GM18907 (cell line): ENCODE data around the gene NLRP9.

Experiments
- ATAC-seq: cut with Tn5 transposase; IDR thresholded peaks from one replicate; pipeline ENCODE4 v1.9.1; 2021; ENCODE audit warnings: mild to moderate bottlenecking, moderate library complexity; ENCODE audit not compliant: unreplicated experiment

Gene NLRP9

GRCh38 chr19:55674841-55675660 lies 63.2 kb downstream of the NLRP9 start, which contains the start of gene EPN1:
Gene EPN1 (plus strand): TSS chr19:55675226. CDS start chr19:55678628, 3,402 bp downstream.
- peak; percentile 67 for ATAC-seq

- no peak for ATAC-seq
These were observed 63.8 kb downstream of the NLRP9 start for GRCh38 chr19:55674459-55674840.

GRCh38 chr19:55673889-55674288 lies 64.3 kb downstream of the NLRP9 start:
- ATAC-seq: no peak

- no peak for ATAC-seq
These were observed 64.7 kb downstream of the NLRP9 start for GRCh38 chr19:55673465-55673864.

- no peak for ATAC-seq
These were observed 65.8 kb downstream of the NLRP9 start for GRCh38 chr19:55672418-55672817.

- ATAC-seq: no peak
These were observed 67.2 kb downstream of the NLRP9 start for GRCh38 chr19:55671054-55671378.

GRCh38 chr19:55670280-55671053 lies 67.7 kb downstream of the NLRP9 start:
- ATAC-seq: no peak

GRCh38 chr19:55669418-55670279 lies 68.6 kb downstream of the NLRP9 start:
- ATAC-seq: no peak

- ATAC-seq: no peak
These were observed 69.4 kb downstream of the NLRP9 start for GRCh38 chr19:55668603-55669348.

GRCh38 chr19:55667958-55668357 lies 70.2 kb downstream of the NLRP9 start:
- no peak for ATAC-seq

- ATAC-seq: no peak
These were observed 70.7 kb downstream of the NLRP9 start for GRCh38 chr19:55667511-55667910.

- ATAC-seq: no peak
These were observed 71.2 kb downstream of the NLRP9 start for GRCh38 chr19:55667006-55667381.

GRCh38 chr19:55666343-55667005 lies 71.7 kb downstream of the NLRP9 start:
- no peak for ATAC-seq

GRCh38 chr19:55663846-55664536 lies 74.2 kb downstream of the NLRP9 start:
- no peak for ATAC-seq

- ATAC-seq: no peak
These were observed 76.4 kb downstream of the NLRP9 start for GRCh38 chr19:55661826-55662225.

- no peak for ATAC-seq
These were observed 77.2 kb downstream of the NLRP9 start for GRCh38 chr19:55660991-55661390.

- ATAC-seq: no peak
These were observed 77.8 kb downstream of the NLRP9 start for GRCh38 chr19:55660404-55660803.

- ATAC-seq: no peak
These were observed 78.4 kb downstream of the NLRP9 start for GRCh38 chr19:55659822-55660221.

GRCh38 chr19:55658846-55659459 lies 79.2 kb downstream of the NLRP9 start:
- no peak for ATAC-seq
